Astrocyte of the cerebellum (primary cell): ENCODE measurements around the gene EIF2B5.

Source experiments
- DNase-seq: peaks from one replicate; pipeline ENCODE4 v3.0.0-alpha.2; 2011; ENCODE audit warnings: low read depth
- H3K4me3 ChIP-seq: 2 replicates; pipeline ENCODE4 v1.5.1; 2011; ENCODE audit warnings: mild to moderate bottlenecking, low read depth, low read length, moderate library complexity
- CTCF ChIP-seq: IDR thresholded peaks from 2 replicates; pipeline ENCODE4 v1.5.1; 2012; ENCODE audit warnings: low read length, low read depth, moderate library complexity, mild to moderate bottlenecking; ENCODE audit errors: missing control alignments
- in situ Hi-C: cut with HindIII; loops from 2 replicates; pipeline ENCODE4 v1.10.0; 2017; ENCODE audit warnings: low sequenced_read_pairs

The EIF2B5 gene

GRCh38 chr3:184188080-184188479 is 52.9 kb downstream of the EIF2B5 start:
- in situ Hi-C loops: no loop called here
- no peak for TF ChIP-seq CTCF
- H3K4me3 ChIP-seq: no peak overlapping the region
- no peak for DNase-seq

- in situ Hi-C loops: no loop called here
- no peak for TF ChIP-seq CTCF
- no peak for DNase-seq
- H3K4me3 ChIP-seq: no peak overlapping the region
Measured at GRCh38 chr3:184189421-184189820, 54.3 kb downstream of the EIF2B5 start.

DNA sequence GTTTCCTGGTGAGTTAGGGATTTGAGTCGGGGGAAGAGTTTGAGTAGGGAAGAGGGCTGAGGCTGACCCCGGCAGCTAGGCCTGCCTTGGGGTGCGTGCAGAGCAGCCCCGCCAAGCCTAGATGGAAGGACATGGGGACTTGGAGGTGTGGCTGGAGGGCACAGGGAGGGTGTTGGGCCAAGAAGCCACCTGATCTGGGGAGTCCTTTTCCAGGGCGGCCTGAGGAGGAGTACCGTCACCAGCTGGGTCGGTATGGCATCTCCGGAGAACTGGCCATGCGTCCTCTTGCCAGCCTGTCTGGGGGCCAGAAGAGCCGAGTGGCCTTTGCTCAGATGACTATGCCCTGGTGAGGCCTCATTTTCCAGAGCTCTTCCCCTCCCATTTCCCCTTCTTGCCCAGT is 57.7 kb downstream of the EIF2B5 start:
- no peak for DNase-seq
- TF ChIP-seq CTCF: no peak
- H3K4me3 ChIP-seq: no peak overlapping the region
- in situ Hi-C loops: no loop called here

DNA sequence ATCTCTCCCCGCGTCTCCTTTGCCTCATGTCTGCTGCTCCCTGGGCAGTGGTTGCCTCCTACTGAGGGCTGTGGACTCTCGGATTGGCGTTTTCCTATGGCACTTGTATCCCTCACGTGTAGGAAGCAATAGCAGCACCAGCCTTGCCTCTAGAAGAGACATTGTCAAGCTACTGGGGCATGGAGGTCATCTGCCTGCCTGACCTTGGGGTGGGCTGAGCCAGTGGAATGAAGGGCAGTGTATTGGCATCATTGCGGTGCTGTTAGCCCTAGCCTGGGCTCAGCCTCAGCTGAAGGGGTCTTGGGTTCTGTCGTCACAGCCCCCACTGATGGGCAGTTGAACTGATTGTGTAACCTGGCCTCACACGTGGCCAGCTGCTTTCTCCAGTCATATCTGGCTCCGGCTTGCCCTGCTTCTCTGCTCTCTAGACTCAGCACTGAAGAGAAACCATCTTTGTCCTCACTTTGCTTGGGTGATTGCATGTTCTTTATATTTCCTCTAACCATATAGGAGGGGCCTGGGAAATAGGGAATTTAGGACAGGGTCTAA is 58.9 kb downstream of the EIF2B5 start:
- in situ Hi-C loops: no loop called here
- TF ChIP-seq CTCF: no peak
- DNase-seq: no peak
- no peak overlapping the region for H3K4me3 ChIP-seq
